LNCaP clone FGC (cell line): ENCODE results near the gene SH2D1A.
"Not testable (repeated sequence)": the region's sequence is repeated elsewhere in the genome, so short reads cannot be mapped to it uniquely, and the experiment has no call there.

Experiments used
- DNase-seq: peaks from one replicate; pipeline ENCODE4 v3.0.0-alpha.2; 2011; ENCODE audit warnings: low read depth
- H3K4me3 ChIP-seq: 2 replicates; pipeline ENCODE4 v1.5.1; 2011; ENCODE audit warnings: mild to moderate bottlenecking, low read depth, low read length, control low read depth
- CTCF ChIP-seq: IDR thresholded peaks from 2 replicates; pipeline ENCODE4 v1.5.1; 2012; ENCODE audit warnings: mild to moderate bottlenecking; ENCODE audit not compliant: control insufficient read depth, insufficient read depth; ENCODE audit errors: extremely low read depth

Gene SH2D1A

GRCh38 chrX:124346117-124346876, at the start of gene SH2D1A:
TSS of gene SH2D1A (plus strand) at chrX:124346563. CDS start at chrX:124346643, 80 bp downstream.
- no peak for DNase-seq
- no peak for TF ChIP-seq CTCF
- H3K4me3 ChIP-seq, result no peak within 1 kb of the TSS

GRCh38 chrX:124299323-124299722, 47.0 kb upstream of the SH2D1A start:
- not testable (repeated sequence) for H3K4me3 ChIP-seq, DNase-seq

- DNase-seq, result no peak
Measured at GRCh38 chrX:124300405-124300804, 46.0 kb upstream of the SH2D1A start.

GRCh38 chrX:124307253-124307907, 39.0 kb upstream of the SH2D1A start:
- TF ChIP-seq CTCF, result no peak
- DNase-seq, result peak; percentile 43
- no peak overlapping the region for H3K4me3 ChIP-seq

More at GRCh38 chrX:124300405-124300804, 46.0 kb upstream of the SH2D1A start:
- no peak for TF ChIP-seq CTCF
- no peak overlapping the region for H3K4me3 ChIP-seq

- no peak overlapping the region for H3K4me3 ChIP-seq
- no peak for DNase-seq
- TF ChIP-seq CTCF, result no peak
Measured at GRCh38 chrX:124325732-124326131, 20.6 kb upstream of the SH2D1A start.

GRCh38 chrX:124328765-124329164, 17.6 kb upstream of the SH2D1A start:
- DNase-seq, result no peak
- no peak for TF ChIP-seq CTCF

GRCh38 chrX:124332481-124333424, 13.6 kb upstream of the SH2D1A start, which contains the start of gene TEX13D:
TSS of gene TEX13D (plus strand) at chrX:124332660. CDS start at chrX:124332918, 258 bp downstream.
- no peak within 1 kb of the TSS for H3K4me3 ChIP-seq
- no peak for DNase-seq
- TF ChIP-seq CTCF, result no peak

More at GRCh38 chrX:124328765-124329164, 17.6 kb upstream of the SH2D1A start:
- no peak overlapping the region for H3K4me3 ChIP-seq
